ENCODE data around the gene ACTR10.

Gene ACTR10

DNA sequence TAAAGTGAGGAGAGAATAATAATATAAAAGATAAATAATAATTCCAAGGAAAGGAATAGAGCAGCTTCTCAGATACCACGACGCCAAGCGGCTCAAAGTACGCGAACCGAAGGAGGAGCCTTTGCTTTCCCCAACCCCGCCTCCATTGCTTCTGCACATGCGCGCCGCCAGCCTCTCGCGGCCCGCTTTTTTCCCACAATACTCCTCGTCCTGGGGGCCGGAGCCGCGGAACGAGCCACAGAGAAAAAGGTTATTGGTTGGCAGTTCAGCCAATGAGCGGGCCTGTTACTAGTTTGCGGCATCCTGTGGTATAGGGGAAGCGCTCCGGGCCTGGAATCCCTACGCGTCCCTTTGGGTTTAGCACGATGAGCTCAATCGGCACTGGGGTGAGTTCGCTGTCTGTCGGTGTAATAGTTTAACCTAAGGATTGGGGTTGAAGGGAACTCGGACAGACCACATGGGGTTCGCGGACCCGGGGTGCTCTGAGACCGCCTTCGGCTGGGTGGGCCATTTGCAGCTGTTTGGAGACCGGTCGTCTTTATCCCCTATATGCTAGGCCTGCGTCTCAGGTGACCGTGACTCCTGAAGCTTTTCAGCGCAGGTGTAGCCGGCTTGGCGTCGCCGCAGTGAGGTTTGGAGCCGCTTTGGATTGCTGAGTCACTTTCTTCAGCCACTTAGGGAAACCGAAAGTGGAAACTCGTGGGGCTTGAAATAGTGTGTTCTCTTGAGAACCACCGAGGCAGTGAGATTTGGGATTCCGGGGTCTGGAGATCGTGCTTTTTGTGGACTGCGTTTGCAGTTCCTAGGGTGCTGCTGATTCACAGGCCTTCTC is 44.8 kb downstream of the ACTR10 start, which contains the start of gene PSMA3 (continued):
- TF ChIP-seq, protein P1, sequence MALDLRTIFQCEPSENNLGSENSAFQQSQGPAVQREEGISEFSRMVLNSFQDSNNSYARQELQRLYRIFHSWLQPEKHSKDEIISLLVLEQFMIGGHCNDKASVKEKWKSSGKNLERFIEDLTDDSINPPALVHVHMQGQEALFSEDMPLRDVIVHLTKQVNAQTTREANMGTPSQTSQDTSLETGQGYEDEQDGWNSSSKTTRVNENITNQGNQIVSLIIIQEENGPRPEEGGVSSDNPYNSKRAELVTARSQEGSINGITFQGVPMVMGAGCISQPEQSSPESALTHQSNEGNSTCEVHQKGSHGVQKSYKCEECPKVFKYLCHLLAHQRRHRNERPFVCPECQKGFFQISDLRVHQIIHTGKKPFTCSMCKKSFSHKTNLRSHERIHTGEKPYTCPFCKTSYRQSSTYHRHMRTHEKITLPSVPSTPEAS (tag by site-specific recombination; IDR thresholded peaks at IDR 0.05) = no peak
- TF ChIP-seq ZBTB26 (tag by site-specific recombination; optimal IDR thresholded peaks at IDR 0.05) (peak; percentile 25), ZNF202 (tag by site-specific recombination; IDR thresholded peaks at IDR 0.05; ENCODE audit: borderline replicate concordance) (no peak), SP3 (tag by site-specific recombination; IDR thresholded peaks at IDR 0.05) (peak; percentile 53), ZNF785 (tag by site-specific recombination; IDR thresholded peaks at IDR 0.05) (no peak), ZNF2 (tag by site-specific recombination; IDR thresholded peaks at IDR 0.05) (peak; percentile 37; the same call in 1 of the 2 replicates), ZNF529 (tag by site-specific recombination; IDR thresholded peaks at IDR 0.05; ENCODE audit: insufficient replicate concordance) (no peak), ZNF112 (tag by site-specific recombination; IDR thresholded peaks at IDR 0.05) (no peak), ZFHX2 (tag by site-specific recombination; conservative IDR thresholded peaks at IDR 0.05) (no peak), ZNF549 (tag by site-specific recombination; IDR thresholded peaks at IDR 0.05) (no peak), GLIS2 (tag by site-specific recombination; IDR thresholded peaks at IDR 0.05) (no peak), ZNF266 (tag by site-specific recombination; IDR thresholded peaks at IDR 0.05; ENCODE audit: low read depth) (no peak), ZNF837 (tag by site-specific recombination; IDR thresholded peaks at IDR 0.05) (no peak), YY1 (tag by site-specific recombination; IDR thresholded peaks at IDR 0.05) (no peak), ZNF280C (tag by site-specific recombination; IDR thresholded peaks at IDR 0.05) (no peak), PRDM6 (tag by site-specific recombination; IDR thresholded peaks at IDR 0.05) (no peak), ZNF280D (tag by site-specific recombination; IDR thresholded peaks at IDR 0.05) (no peak), OSR2 (tag by site-specific recombination; IDR thresholded peaks at IDR 0.05) (no peak), ZNF768 (tag by site-specific recombination; IDR thresholded peaks at IDR 0.05) (no peak), ZNF121 (tag by site-specific recombination; IDR thresholded peaks at IDR 0.05) (no peak), ZNF239 (tag by site-specific recombination; IDR thresholded peaks at IDR 0.05) (no peak)
- TF ChIP-seq, protein P2, sequence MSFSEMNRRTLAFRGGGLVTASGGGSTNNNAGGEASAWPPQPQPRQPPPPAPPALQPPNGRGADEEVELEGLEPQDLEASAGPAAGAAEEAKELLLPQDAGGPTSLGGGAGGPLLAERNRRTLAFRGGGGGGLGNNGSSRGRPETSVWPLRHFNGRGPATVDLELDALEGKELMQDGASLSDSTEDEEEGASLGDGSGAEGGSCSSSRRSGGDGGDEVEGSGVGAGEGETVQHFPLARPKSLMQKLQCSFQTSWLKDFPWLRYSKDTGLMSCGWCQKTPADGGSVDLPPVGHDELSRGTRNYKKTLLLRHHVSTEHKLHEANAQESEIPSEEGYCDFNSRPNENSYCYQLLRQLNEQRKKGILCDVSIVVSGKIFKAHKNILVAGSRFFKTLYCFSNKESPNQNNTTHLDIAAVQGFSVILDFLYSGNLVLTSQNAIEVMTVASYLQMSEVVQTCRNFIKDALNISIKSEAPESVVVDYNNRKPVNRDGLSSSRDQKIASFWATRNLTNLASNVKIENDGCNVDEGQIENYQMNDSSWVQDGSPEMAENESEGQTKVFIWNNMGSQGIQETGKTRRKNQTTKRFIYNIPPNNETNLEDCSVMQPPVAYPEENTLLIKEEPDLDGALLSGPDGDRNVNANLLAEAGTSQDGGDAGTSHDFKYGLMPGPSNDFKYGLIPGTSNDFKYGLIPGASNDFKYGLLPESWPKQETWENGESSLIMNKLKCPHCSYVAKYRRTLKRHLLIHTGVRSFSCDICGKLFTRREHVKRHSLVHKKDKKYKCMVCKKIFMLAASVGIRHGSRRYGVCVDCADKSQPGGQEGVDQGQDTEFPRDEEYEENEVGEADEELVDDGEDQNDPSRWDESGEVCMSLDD (tag by site-specific recombination; IDR thresholded peaks at IDR 0.05) = peak; percentile 74
- TF ChIP-seq, protein P3, sequence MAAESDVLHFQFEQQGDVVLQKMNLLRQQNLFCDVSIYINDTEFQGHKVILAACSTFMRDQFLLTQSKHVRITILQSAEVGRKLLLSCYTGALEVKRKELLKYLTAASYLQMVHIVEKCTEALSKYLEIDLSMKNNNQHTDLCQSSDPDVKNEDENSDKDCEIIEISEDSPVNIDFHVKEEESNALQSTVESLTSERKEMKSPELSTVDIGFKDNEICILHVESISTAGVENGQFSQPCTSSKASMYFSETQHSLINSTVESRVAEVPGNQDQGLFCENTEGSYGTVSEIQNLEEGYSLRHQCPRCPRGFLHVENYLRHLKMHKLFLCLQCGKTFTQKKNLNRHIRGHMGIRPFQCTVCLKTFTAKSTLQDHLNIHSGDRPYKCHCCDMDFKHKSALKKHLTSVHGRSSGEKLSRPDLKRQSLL (tag by site-specific recombination; IDR thresholded peaks at IDR 0.05) = no peak
- TF ChIP-seq, protein P4, sequence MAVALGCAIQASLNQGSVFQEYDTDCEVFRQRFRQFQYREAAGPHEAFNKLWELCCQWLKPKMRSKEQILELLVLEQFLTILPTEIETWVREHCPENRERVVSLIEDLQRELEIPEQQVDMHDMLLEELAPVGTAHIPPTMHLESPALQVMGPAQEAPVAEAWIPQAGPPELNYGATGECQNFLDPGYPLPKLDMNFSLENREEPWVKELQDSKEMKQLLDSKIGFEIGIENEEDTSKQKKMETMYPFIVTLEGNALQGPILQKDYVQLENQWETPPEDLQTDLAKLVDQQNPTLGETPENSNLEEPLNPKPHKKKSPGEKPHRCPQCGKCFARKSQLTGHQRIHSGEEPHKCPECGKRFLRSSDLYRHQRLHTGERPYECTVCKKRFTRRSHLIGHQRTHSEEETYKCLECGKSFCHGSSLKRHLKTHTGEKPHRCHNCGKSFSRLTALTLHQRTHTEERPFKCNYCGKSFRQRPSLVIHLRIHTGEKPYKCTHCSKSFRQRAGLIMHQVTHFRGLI (tag by site-specific recombination; IDR thresholded peaks at IDR 0.05) = no peak
